Activated CD4-positive, alpha-beta T cell treated with anti-CD3 and anti-CD28 coated beads, Interleukin-2, amount 10 ng/mL, durations not matched to agents 24 days and 14 days (primary cell): Measurements from ENCODE around the gene KRT23. TPM values are rescaled to one million over a fixed set of nuclear protein-coding genes. Genes with fewer than 3 reads are reported as not detected.

Source experiments
- DNase-seq: peaks from one replicate; pipeline ENCODE4 v3.0.0; 2022
- H3K27ac Mint-ChIP-seq: one replicate; pipeline ENCODE4 v1.8.0; 2022; ENCODE audit warnings: mild to moderate bottlenecking, mixed read lengths
- H3K27me3 Mint-ChIP-seq: one replicate; pipeline ENCODE4 v1.8.0; 2022; ENCODE audit warnings: mixed read lengths
- H3K36me3 Mint-ChIP-seq: one replicate; pipeline ENCODE4 v1.8.0; 2022; ENCODE audit warnings: low read depth, mild to moderate bottlenecking, mixed read lengths
- H3K4me1 Mint-ChIP-seq: one replicate; pipeline ENCODE4 v1.8.0; 2021; ENCODE audit warnings: mixed read lengths
- H3K4me3 Mint-ChIP-seq: one replicate; pipeline ENCODE4 v1.8.0; 2022; ENCODE audit warnings: mild to moderate bottlenecking, moderate library complexity, mixed read lengths
- H3K9me3 Mint-ChIP-seq: one replicate; pipeline ENCODE4 v1.8.0; 2021; ENCODE audit warnings: mixed read lengths
- intact Hi-C: fragments of 100-400 bp; cut with micrococcal nuclease; formaldehyde crosslinking; loops from one replicate; pipeline ENCODE4 v1.15.1; 2023
- total RNA-seq: library from RNA; stranded (reverse); gene quantifications from 2 replicates; pipeline ENCODE4 v1.2.3, GENCODE V29; 2022

The KRT23 gene
- total RNA-seq, 1 donor from 2014 or later: not detected

- no peak for DNase-seq
- Mint-ChIP-seq H3K4me3 (no peak overlapping the region), H3K9me3 (no peaks in the 10 kb centered on the region), H3K27me3 (peaks cover 7% of the 10 kb centered on the region), H3K27ac (no peak overlapping the region), H3K36me3 (no peaks in the 10 kb centered on the region), H3K4me1 (peaks cover 9% of the 10 kb centered on the region)
- intact Hi-C loops: no loop called here
These were observed 20.9 kb upstream of the KRT23 start for GRCh38 chr17:40958086-40958953.

DNA sequence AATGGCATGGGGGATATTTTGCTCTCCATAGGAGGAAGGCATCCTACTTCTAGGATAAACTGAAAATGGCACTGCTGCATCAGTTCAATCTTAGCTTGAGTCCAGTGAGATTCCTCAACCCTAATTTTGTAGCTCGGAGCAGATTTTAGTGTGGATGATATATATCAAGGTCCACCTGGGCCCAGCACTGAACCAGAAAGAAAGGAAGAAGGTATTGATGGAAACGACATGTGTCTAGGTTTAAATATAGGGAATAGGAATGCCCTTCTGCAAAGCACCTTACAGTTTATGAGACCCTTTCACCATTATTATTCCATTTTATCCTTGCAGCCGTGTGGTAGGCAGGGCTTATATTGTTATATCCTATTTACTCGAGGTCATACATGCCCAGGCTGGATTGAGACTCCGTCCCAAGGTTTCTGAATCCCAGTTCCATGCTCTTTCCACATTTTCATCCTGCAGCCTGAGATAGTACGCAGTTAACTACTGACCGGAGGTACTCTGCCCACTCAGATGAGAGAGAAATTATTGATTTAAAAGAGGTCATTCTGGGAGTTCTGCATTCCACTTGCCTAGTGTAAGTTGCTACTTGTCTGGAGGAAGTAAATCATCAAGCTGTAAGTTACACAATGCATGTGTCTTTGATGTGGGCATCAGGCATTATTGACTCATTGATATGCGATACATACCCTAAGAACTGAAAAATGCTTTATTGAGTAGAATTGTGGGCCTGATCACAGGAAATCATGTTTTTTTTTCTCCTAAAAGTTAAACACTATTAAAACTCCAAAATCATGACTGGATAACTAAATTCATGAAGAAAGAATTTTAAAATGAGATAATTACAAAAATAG, 19.2 kb upstream of the KRT23 start:
- Mint-ChIP-seq H3K27ac (no peak overlapping the region), H3K4me1 (peaks cover 9% of the 10 kb centered on the region), H3K36me3 (no peaks in the 10 kb centered on the region), H3K4me3 (no peak overlapping the region), H3K27me3 (peaks cover 14% of the 10 kb centered on the region), H3K9me3 (no peaks in the 10 kb centered on the region)
- DNase-seq: no peak
- intact Hi-C loops: no loop called here

GRCh38 chr17:40953881-40954280, 16.4 kb upstream of the KRT23 start:
- no peaks in the 10 kb centered on the region for H3K36me3 Mint-ChIP-seq
- no peak for DNase-seq
- intact Hi-C loops: no loop called here

GRCh38 chr17:40952661-40953060, 15.2 kb upstream of the KRT23 start:
- intact Hi-C loops: no loop called here
- H3K36me3 Mint-ChIP-seq: no peaks in the 10 kb centered on the region
- peaks cover 4% of the 10 kb centered on the region for H3K4me1 Mint-ChIP-seq
- no peak overlapping the region for H3K4me3 Mint-ChIP-seq
- peaks cover 24% of the 10 kb centered on the region for H3K27me3 Mint-ChIP-seq
- H3K9me3 Mint-ChIP-seq: no peaks in the 10 kb centered on the region
- H3K27ac Mint-ChIP-seq: no peak overlapping the region
- no peak for DNase-seq

More at GRCh38 chr17:40953881-40954280, 16.4 kb upstream of the KRT23 start:
- H3K4me1 Mint-ChIP-seq: peaks cover 4% of the 10 kb centered on the region
- H3K27me3 Mint-ChIP-seq: peaks cover 23% of the 10 kb centered on the region
- H3K9me3 Mint-ChIP-seq: no peaks in the 10 kb centered on the region
- no peak overlapping the region for H3K4me3 Mint-ChIP-seq
- H3K27ac Mint-ChIP-seq: no peak overlapping the region

DNA sequence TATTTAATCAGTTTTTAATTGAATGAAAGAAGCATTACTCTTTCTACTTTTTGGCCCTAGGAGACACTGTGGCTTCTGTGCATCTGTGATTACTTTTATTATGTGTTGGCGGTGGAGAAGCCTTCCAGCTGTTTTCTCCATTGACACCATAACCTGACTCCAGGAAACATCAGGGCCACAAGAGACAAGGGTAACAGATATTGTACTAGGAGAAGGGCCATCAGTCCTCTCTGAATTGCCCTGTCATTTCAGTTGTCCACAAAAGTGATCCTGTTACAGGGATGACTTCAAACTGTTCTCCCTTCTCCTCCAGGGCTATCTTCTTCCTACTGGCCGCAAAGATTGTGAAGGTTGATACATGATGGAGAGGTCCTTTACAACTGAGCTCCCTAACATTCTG, 14.7 kb upstream of the KRT23 start:
- DNase-seq: no peak
- H3K27ac Mint-ChIP-seq: no peak overlapping the region
- intact Hi-C loops: no loop called here
- no peaks in the 10 kb centered on the region for H3K36me3 Mint-ChIP-seq
- no peaks in the 10 kb centered on the region for H3K9me3 Mint-ChIP-seq
- peaks cover 27% of the 10 kb centered on the region for H3K27me3 Mint-ChIP-seq
- H3K4me1 Mint-ChIP-seq: peaks cover 4% of the 10 kb centered on the region
- no peak overlapping the region for H3K4me3 Mint-ChIP-seq

DNA sequence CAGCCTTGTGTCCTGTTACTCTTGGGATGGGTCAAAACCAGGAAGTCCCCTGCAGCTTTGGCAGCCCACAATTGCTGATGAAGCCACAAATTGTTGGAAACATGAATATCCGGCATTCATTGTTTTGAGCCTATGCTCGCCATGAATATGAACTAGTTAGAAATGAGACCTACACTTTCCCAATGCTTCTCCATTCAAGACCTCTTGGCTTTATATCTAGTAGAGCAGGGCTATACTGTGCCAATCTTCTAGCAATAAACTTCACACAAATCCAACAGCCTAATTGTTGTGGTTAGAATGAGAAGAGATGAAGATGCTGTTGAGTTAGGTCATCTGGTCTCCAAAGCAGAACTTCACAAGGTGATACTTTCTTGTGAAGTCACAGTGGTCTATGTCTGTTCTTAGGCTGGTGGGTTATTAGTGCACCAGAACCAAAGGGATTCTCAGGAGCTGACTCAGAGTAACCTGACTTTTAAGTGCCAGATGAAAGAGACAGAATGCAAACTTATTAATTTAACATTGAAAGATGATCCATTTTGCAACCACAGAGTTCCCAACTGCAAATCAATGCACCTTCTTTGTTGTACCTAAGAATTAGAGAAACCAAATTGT, 13.7 kb upstream of the KRT23 start:
- intact Hi-C loops: no loop called here
- Mint-ChIP-seq H3K27ac (no peak overlapping the region), H3K9me3 (no peaks in the 10 kb centered on the region), H3K4me3 (no peak overlapping the region), H3K36me3 (no peaks in the 10 kb centered on the region), H3K4me1 (peaks cover 4% of the 10 kb centered on the region), H3K27me3 (peaks cover 31% of the 10 kb centered on the region)
- no peak for DNase-seq

- no peak for DNase-seq
- peaks cover 4% of the 10 kb centered on the region for H3K4me1 Mint-ChIP-seq
- H3K4me3 Mint-ChIP-seq: no peak overlapping the region
- no peaks in the 10 kb centered on the region for H3K9me3 Mint-ChIP-seq
- no peaks in the 10 kb centered on the region for H3K36me3 Mint-ChIP-seq
- no peak overlapping the region for H3K27ac Mint-ChIP-seq
- peaks cover 40% of the 10 kb centered on the region for H3K27me3 Mint-ChIP-seq
- intact Hi-C loops: no loop called here
These were observed 12.7 kb upstream of the KRT23 start for GRCh38 chr17:40950176-40950575.

DNA sequence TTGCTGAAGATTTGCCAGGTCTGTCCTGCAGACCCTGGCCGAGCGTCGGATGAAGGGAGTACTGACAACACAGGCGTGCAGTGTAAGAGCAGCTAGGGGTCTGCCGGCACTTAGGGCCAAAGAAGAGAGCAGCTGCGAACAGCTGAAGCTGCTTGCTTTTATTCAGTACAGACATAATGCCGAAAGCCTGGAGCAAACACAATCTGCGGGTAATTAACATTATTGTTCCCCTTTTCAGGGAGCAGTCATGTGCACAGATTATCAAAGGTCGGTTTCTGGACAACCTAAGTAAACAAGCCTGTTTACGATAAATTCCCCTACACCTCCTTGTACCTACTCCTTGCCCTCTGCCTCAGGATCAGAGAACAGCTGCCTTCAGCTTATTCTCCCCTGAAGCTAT, 12.0 kb upstream of the KRT23 start:
- Mint-ChIP-seq H3K27me3 (peaks cover 43% of the 10 kb centered on the region), H3K4me3 (no peak overlapping the region), H3K9me3 (no peaks in the 10 kb centered on the region), H3K27ac (no peak overlapping the region), H3K36me3 (no peaks in the 10 kb centered on the region), H3K4me1 (peaks cover 4% of the 10 kb centered on the region)
- no peak for DNase-seq
- intact Hi-C loops: no loop called here

GRCh38 chr17:40947929-40948328, 10.5 kb upstream of the KRT23 start:
- Mint-ChIP-seq H3K27me3 (peaks cover 49% of the 10 kb centered on the region), H3K9me3 (no peaks in the 10 kb centered on the region), H3K27ac (no peak overlapping the region), H3K4me1 (no peaks in the 10 kb centered on the region), H3K36me3 (no peaks in the 10 kb centered on the region), H3K4me3 (no peak overlapping the region)
- DNase-seq: no peak
- intact Hi-C loops: no loop called here

GRCh38 chr17:40945414-40945813, 8.0 kb upstream of the KRT23 start:
- intact Hi-C loops: no loop called here
- H3K27me3 Mint-ChIP-seq: peaks cover 45% of the 10 kb centered on the region
- no peak overlapping the region for H3K27ac Mint-ChIP-seq
- DNase-seq: no peak
- H3K9me3 Mint-ChIP-seq: no peaks in the 10 kb centered on the region
- no peak overlapping the region for H3K4me3 Mint-ChIP-seq
- no peaks in the 10 kb centered on the region for H3K36me3 Mint-ChIP-seq
- H3K4me1 Mint-ChIP-seq: no peaks in the 10 kb centered on the region

GRCh38 chr17:40944531-40944930, 7.1 kb upstream of the KRT23 start:
- intact Hi-C loops: no loop called here
- H3K27me3 Mint-ChIP-seq: peaks cover 40% of the 10 kb centered on the region
- DNase-seq: no peak

GRCh38 chr17:40942553-40942952, 5.1 kb upstream of the KRT23 start:
- H3K27ac Mint-ChIP-seq: no peak overlapping the region
- no peaks in the 10 kb centered on the region for H3K4me1 Mint-ChIP-seq
- H3K4me3 Mint-ChIP-seq: no peak overlapping the region
- no peak for DNase-seq
- intact Hi-C loops: no loop called here
- no peaks in the 10 kb centered on the region for H3K36me3 Mint-ChIP-seq
- no peaks in the 10 kb centered on the region for H3K9me3 Mint-ChIP-seq
- H3K27me3 Mint-ChIP-seq: peaks cover 32% of the 10 kb centered on the region

More at GRCh38 chr17:40944531-40944930, 7.1 kb upstream of the KRT23 start:
- H3K27ac Mint-ChIP-seq: no peak overlapping the region
- H3K4me1 Mint-ChIP-seq: no peaks in the 10 kb centered on the region
- H3K4me3 Mint-ChIP-seq: no peak overlapping the region
- no peaks in the 10 kb centered on the region for H3K9me3 Mint-ChIP-seq
- H3K36me3 Mint-ChIP-seq: no peaks in the 10 kb centered on the region

DNA sequence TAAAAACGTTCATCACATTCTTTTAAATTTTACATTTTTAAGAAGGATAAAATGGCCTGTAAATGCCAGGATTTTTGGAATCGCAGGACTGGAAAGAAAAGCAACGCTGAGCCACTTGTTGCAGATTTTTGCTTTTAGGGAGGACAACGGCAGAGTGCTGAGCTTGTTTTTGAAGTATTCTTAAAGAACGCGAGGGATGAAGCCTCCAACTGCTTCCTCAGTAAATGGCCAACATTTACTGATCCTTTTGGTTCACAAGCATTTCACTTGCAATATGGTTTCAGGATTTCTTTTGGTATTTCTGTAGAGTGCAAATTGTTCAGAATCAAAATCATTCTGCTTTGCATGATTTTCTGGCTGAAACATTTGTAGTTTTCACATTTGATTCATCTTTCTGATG, 2.8 kb upstream of the KRT23 start:
- Mint-ChIP-seq H3K9me3 (no peaks in the 10 kb centered on the region), H3K27ac (no peak overlapping the region), H3K4me3 (no peak overlapping the region), H3K36me3 (no peaks in the 10 kb centered on the region), H3K4me1 (no peaks in the 10 kb centered on the region), H3K27me3 (peaks cover 18% of the 10 kb centered on the region)
- intact Hi-C loops: no loop called here
- DNase-seq: no peak

- Mint-ChIP-seq H3K36me3 (no peaks in the 10 kb centered on the region), H3K4me1 (no peaks in the 10 kb centered on the region), H3K27ac (no peak overlapping the region), H3K27me3 (peaks cover 13% of the 10 kb centered on the region), H3K4me3 (no peak overlapping the region), H3K9me3 (no peaks in the 10 kb centered on the region)
- intact Hi-C loops: no loop called here
- no peak for DNase-seq
These were observed 1.5 kb upstream of the KRT23 start for GRCh38 chr17:40938981-40939380.
